Measurements from ENCODE around the gene TMEM81.

TMEM81 gene

GRCh38 chr1:205038132-205038786 lies 46.0 kb downstream of the TMEM81 start:
- H3K4me3 ChIP-seq (ENCODE audit: low read depth, low read length), result no peak overlapping the region
- DNase-seq (ENCODE audit: low read depth, low spot score), result no peak
- no peak for TF ChIP-seq CTCF (IDR thresholded peaks at IDR 0.05; ENCODE audit: low read depth, low read length)
- in situ Hi-C loops (cut with HindIII; ENCODE audit: low sequenced_read_pairs), result no loop called here

GRCh38 chr1:205037539-205037938 lies 46.7 kb downstream of the TMEM81 start:
- no peak for DNase-seq (ENCODE audit: low read depth, low spot score)
- no peak overlapping the region for H3K4me3 ChIP-seq (ENCODE audit: low read depth, low read length)
- in situ Hi-C loops (cut with HindIII; ENCODE audit: low sequenced_read_pairs), result no loop called here
- TF ChIP-seq CTCF (IDR thresholded peaks at IDR 0.05; ENCODE audit: low read depth, low read length), result no peak

Measured in astrocyte of the spinal cord (primary cell).